Pancreas (tissue), 10 donors: ENCODE results near the gene WDR33. TPM values are rescaled to one million over a fixed set of nuclear protein-coding genes. Genes with fewer than 3 reads are reported as not detected.

Experiments used
- ATAC-seq, 4 donors: fragments of 200-7000 bp; cut with Tn5 transposase; one replicate each; pipeline versions ENCODE4 v1.8.0 to v1.9.1; 2020; ENCODE audit warnings: mild to moderate bottlenecking in 4 of 4, moderate library complexity in 4 of 4
- DNase-seq, 6 donors: peaks; one replicate each; pipeline ENCODE4 v3.0.0-alpha.2; 2020
- FAIRE-seq: peaks from 2 replicates; lab custom pipeline; 2012; peaks lifted over from hg19 to GRCh38; lab: Jason Lieb, UNC
- H3K27ac ChIP-seq, 4 donors: fragments of 200-600 bp; sonication (generic); 1 replicate in 3 of 4; 2 replicates in 1 of 4; pipeline versions ENCODE4 v1.5.0 to v1.8.0; 2020
- H3K27me3 ChIP-seq, 4 donors: fragments of 200-600 bp; one replicate each; pipeline ENCODE4 v1.8.0; 2021
- H3K36me3 ChIP-seq, 3 donors: fragments of 200-600 bp; sonication (generic) in 1 of 3; one replicate each; pipeline versions ENCODE4 v1.5.0 to v1.8.0; 2020 to 2021
- H3K4me1 ChIP-seq, 3 donors: fragments of 200-600 bp; one replicate each; pipeline ENCODE4 v1.8.0; 2021
- H3K4me3 ChIP-seq, 4 donors: fragments of 200-600 bp; sonication (generic) in 2 of 4; one replicate each; pipeline versions ENCODE4 v1.5.0 to v1.8.0; 2020 to 2021
- H3K9me3 ChIP-seq, 4 donors: fragments of 200-600 bp; one replicate each; pipeline ENCODE4 v1.8.0; 2021
- WGBS, 2 donors: extraction: QIAGEN DNeasy Blood & Tissue Kit; methylation state at CpG; one replicate each; pipeline ENCODE4 v1.1.7; 2013; 5-methylcytosine and 5-hydroxymethylcytosine counted together
- intact Hi-C, 3 donors: fragments of 100-400 bp; cut with DNase I; formaldehyde crosslinking; loops; one replicate each; pipeline versions ENCODE4 v1.11.1 to v1.14.2; 2022
- polyA plus RNA-seq, 2 donors: library from polyadenylated mRNA; stranded (reverse); fragments of 200-250 nt; gene quantifications; one replicate each; pipeline ENCODE4 v1.2.3, GENCODE V29; 2013
- total RNA-seq, 6 donors: library from RNA; stranded (reverse); fragmentation: NEBNext Ultra II Directional in 4 of 6; extraction: Animal tissue kit (Norgen Biotek cat#: 25700) in 4 of 6; gene quantifications; one replicate each; pipeline versions ENCODE4 v1.2.1 to v1.2.4, GENCODE V29; 2021 to 2023
- TF ChIP-seq, protein P1 (sequence below), 4 donors: fragments of 200-600 bp; sonication (generic) in 3 of 4; IDR thresholded peaks; one replicate each; pipeline versions ENCODE4 v1.5.0 to v1.8.0; 2021; ENCODE audit warnings: antibody characterized with exemption in 4 of 4
- donor health status: healthy with polysubstance abuse.
- donor health status: DM: no; HTN: no; CAD: no; lungs with moderate emphysema.
- donor health status: DM: no; HTN: no; CAD: no.
- donor health status: control.
- donor health status: control.
- donor health status: Bipolar disorder and iron deficiency.
- donor health status: DM: yes; HTN: yes; CAD: no.
- donor health status: DM: no; HTN: no; CAD: no.
- donor health status: DM: no; HTN: no; CAD: no.
- donor health status: DM: yes; HTN: yes; CAD: no.

WDR33 gene
- total and polyA plus RNA-seq, 8 donors = 8.9 to 29.6 (median 17.7) TPM

DNA sequence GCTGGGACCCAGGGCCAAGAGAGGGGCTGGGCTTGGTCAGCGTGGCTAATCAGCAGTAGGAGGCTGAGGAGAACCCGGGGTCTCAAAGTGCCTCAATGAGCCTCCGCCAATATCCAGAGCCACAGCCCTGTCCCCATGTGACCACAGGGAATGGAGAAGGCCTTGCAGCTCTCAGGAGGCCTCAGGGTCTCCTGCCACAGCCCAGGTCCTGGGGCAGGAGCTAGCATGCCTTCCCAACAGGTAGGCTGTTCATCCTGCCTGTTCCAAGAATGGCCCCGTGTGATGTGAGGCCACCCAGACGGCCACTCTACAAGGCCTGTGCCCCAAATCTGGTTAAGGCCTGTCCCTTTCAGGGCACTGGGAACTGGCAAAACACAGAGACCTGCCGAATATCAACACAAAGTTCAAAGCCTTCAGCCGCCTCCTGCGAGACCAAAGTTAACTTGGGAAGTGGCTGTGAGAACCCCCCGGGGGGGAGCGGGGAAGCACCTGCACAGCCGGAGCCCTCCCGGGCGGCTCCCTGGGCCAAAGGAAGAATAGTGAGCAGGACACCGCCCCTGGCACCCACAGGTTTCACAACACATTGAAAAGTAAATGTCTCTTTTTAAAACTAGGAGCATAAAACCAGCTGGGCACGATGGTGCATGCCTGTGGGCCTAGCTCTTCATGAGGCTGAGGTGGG lies 131.2 kb downstream of the WDR33 start:
- Histone ChIP-seq H3K27ac (no peak overlapping the region), H3K4me3 (no peak overlapping the region), H3K4me1 (peaks cover 5% of the 10 kb centered on the region in 3 donors), H3K9me3 (no peaks in the 10 kb centered on the region), H3K27me3 (no peaks in the 10 kb centered on the region), H3K36me3 (no peaks in the 10 kb centered on the region)
- DNase-seq = no peak
- FAIRE-seq = no peak
- TF ChIP-seq, protein P1, sequence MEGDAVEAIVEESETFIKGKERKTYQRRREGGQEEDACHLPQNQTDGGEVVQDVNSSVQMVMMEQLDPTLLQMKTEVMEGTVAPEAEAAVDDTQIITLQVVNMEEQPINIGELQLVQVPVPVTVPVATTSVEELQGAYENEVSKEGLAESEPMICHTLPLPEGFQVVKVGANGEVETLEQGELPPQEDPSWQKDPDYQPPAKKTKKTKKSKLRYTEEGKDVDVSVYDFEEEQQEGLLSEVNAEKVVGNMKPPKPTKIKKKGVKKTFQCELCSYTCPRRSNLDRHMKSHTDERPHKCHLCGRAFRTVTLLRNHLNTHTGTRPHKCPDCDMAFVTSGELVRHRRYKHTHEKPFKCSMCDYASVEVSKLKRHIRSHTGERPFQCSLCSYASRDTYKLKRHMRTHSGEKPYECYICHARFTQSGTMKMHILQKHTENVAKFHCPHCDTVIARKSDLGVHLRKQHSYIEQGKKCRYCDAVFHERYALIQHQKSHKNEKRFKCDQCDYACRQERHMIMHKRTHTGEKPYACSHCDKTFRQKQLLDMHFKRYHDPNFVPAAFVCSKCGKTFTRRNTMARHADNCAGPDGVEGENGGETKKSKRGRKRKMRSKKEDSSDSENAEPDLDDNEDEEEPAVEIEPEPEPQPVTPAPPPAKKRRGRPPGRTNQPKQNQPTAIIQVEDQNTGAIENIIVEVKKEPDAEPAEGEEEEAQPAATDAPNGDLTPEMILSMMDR (IDR thresholded peaks at IDR 0.05) = no peak
- intact Hi-C loops = no loop called here
- 89 to 93% methylated on average over 15 of the region's 15 CpGs for WGBS, 2 donors
- no peak for ATAC-seq

DNA sequence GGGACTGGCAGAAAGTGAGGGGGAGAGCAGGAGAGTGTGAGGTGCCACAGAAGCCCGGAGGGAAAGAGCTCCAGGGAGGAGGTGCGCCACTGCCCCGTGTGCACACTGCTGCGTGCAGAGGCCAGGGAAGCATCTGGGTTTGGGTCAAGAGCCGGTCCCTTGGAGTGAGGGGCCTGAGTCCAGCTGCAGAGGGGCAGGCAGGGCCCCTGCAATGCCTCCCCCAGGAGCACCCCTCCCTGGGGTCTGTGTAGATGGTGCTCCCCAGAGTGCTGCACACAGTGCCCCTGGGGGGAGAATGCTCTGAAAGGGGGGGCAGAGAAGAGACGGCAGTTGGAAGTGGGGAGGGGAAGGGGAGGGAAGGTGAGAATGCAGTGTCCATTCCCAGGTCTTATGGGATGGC lies 132.0 kb downstream of the WDR33 start:
- no peak overlapping the region for H3K4me3 ChIP-seq
- intact Hi-C loops = no loop called here
- ATAC-seq (no peak), FAIRE-seq (no peak), DNase-seq (no peak)
- no peaks in the 10 kb centered on the region for H3K9me3 ChIP-seq
- TF ChIP-seq, protein P1 (IDR thresholded peaks at IDR 0.05) = no peak
- H3K36me3 ChIP-seq = no peaks in the 10 kb centered on the region
- H3K27ac ChIP-seq = no peak overlapping the region
- WGBS, 2 donors = 83 to 88% methylated on average over 6 of the region's 6 CpGs
- H3K4me1 ChIP-seq = peaks cover 5 to 8% (median 5%) of the 10 kb centered on the region in 3 donors
- H3K27me3 ChIP-seq = no peaks in the 10 kb centered on the region

DNA sequence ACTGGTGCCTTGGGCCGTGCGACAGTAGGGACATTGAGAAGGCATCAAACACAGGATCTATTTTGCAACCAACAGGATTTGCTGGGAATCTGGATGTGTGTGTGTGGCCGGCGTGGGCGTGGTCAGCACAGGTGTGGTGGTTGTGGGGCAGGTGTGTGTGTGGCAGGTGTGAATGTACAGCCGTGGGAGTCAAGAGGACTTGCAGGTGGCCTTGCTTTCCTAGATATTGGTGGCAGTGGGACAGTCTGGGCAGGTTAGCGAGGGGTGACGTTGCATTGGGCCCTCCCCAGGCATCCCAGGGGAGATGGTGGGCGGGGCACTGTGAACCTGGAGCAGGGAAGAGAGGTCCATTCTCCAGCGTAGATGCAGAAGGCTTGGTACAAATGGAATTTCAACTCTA lies 132.4 kb downstream of the WDR33 start:
- Histone ChIP-seq H3K4me3 (no peak overlapping the region), H3K36me3 (no peaks in the 10 kb centered on the region), H3K4me1 (peaks cover 5 to 8% (median 5%) of the 10 kb centered on the region in 3 donors), H3K27me3 (no peaks in the 10 kb centered on the region), H3K9me3 (no peaks in the 10 kb centered on the region), H3K27ac (no peak overlapping the region)
- WGBS, 2 donors = 71 to 72% methylated on average over 10 of the region's 10 CpGs
- ATAC-seq (no peak), DNase-seq (peak in 1 of 6 donors; percentile 36), FAIRE-seq (no peak)
- TF ChIP-seq, protein P1 (IDR thresholded peaks at IDR 0.05) = no peak
- intact Hi-C loops = no loop called here

DNA sequence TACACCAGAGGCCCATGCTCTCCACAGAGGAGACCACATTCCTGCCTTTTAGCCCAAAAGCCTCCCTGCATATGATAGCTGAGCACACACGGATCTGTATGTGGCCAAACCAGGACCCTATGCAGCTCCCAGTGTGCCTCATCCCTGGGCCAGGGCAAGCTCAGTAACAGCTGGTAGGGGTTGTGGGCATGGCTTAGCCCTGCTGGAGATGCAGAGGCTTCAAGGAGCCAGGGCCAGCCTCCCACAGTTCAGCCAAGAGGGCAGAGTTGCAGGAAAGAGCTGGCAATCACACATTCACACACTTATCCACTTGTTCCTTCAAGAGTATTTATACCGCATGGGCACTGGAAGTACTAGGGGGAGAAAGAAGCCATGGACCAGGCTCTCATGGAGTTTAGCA lies 134.1 kb downstream of the WDR33 start:
- no peaks in the 10 kb centered on the region for H3K27me3 ChIP-seq
- no peak for ATAC-seq
- no peaks in the 10 kb centered on the region for H3K36me3 ChIP-seq
- peaks cover 0 to 8% (median 0%) of the 10 kb centered on the region in 3 donors for H3K4me1 ChIP-seq
- DNase-seq = peak in 1 of 6 donors; percentile 35
- TF ChIP-seq, protein P1 (IDR thresholded peaks at IDR 0.05) = no peak
- intact Hi-C loops = no loop called here
- H3K4me3 ChIP-seq = no peak overlapping the region
- H3K27ac ChIP-seq = no peak overlapping the region
- H3K9me3 ChIP-seq = no peaks in the 10 kb centered on the region
- 83 to 87% methylated on average over 2 of the region's 2 CpGs for WGBS, 2 donors
- FAIRE-seq = no peak
